Prostate gland (tissue), 2 donors: ENCODE measurements around the gene TRIM29.

Experiments
- POLR2A ChIP-seq: fragments of 450-650 bp; IDR thresholded peaks from one replicate; pipeline ENCODE4 v1.6.1; 2016; ENCODE audit warnings: antibody characterized with exemption, mild to moderate bottlenecking
- POLR2AphosphoS5 ChIP-seq: sonication (generic); formaldehyde crosslinking; IDR thresholded peaks from one replicate; pipeline ENCODE4 v1.6.1; 2017; ENCODE audit warnings: antibody characterized with exemption
- TF ChIP-seq, protein P1 (sequence below), 4 experiments: fragments of 200-600 bp in 2 of 4; fragments of 450-650 bp in 2 of 4; sonication (generic) in 2 of 4; IDR thresholded peaks; 1 replicate in 3 of 4; 2 replicates in 1 of 4; pipeline ENCODE4 v1.5.1; 2016 to 2019; ENCODE audit warnings: antibody characterized with exemption in 4 of 4, mild to moderate bottlenecking in 2 of 4, moderate library complexity in 2 of 4

DNA sequence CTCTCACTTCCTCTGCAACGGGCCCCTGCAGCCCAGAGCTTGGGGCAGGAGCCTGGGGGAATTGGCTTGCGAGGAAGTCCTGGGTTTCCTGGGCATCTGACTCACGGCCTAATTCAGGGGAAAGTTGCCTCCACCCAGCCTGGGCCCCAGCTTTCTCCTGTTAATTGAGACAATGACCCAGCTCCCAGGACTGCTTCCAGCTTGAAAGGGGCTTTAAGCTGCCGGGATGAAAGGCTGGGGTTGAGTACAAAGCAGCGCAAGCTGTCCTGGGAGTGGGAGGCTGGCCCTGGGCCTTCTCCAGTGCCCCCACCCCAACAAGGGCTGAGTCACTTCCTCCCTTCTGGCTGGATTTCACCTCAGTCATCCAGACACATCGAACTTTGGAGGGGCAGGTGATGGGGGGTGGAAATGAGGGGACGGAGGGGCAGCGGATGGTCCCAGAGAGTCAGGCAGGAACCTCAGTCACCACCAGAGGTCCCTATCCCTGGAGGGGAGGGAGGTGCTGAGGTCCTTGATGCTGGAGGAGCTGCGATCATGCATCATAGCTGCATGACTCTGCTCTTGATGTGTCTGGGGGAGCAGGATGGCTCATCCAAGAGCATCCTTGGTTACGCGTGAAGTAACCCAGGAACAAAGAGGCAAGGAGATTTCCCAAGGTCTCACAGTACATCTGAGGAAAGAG, 42.8 kb upstream of the TRIM29 start:
- TF ChIP-seq, protein P1, sequence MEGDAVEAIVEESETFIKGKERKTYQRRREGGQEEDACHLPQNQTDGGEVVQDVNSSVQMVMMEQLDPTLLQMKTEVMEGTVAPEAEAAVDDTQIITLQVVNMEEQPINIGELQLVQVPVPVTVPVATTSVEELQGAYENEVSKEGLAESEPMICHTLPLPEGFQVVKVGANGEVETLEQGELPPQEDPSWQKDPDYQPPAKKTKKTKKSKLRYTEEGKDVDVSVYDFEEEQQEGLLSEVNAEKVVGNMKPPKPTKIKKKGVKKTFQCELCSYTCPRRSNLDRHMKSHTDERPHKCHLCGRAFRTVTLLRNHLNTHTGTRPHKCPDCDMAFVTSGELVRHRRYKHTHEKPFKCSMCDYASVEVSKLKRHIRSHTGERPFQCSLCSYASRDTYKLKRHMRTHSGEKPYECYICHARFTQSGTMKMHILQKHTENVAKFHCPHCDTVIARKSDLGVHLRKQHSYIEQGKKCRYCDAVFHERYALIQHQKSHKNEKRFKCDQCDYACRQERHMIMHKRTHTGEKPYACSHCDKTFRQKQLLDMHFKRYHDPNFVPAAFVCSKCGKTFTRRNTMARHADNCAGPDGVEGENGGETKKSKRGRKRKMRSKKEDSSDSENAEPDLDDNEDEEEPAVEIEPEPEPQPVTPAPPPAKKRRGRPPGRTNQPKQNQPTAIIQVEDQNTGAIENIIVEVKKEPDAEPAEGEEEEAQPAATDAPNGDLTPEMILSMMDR (IDR thresholded peaks at IDR 0.05): no peak
- no peak for TF ChIP-seq POLR2AphosphoS5
- no peak for TF ChIP-seq POLR2A
